BE2C (cell line): ENCODE measurements around the gene ADAMTSL2.

Source experiments
- DNase-seq: peaks from one replicate; pipeline ENCODE4 v3.0.0-alpha.2; 2020
- H3K27me3 ChIP-seq: fragments of 250-450 bp; sonication (Bioruptor Pico); 2 replicates; pipeline ENCODE4 v1.5.1; 2020; ENCODE audit warnings: mild to moderate bottlenecking
- H3K36me3 ChIP-seq: fragments of 250-450 bp; sonication (Bioruptor Pico); 2 replicates; pipeline ENCODE4 v1.5.1; 2020; ENCODE audit warnings: mild to moderate bottlenecking
- H3K4me1 ChIP-seq: fragments of 250-450 bp; sonication (Bioruptor Pico); 2 replicates; pipeline ENCODE4 v1.5.1; 2020
- H3K4me3 ChIP-seq: 2 replicates; pipeline ENCODE4 v1.5.1; 2011; ENCODE audit warnings: low read depth, low read length
- H3K9me3 ChIP-seq: fragments of 250-450 bp; sonication (Bioruptor Pico); 2 replicates; pipeline ENCODE4 v1.5.1; 2020
- TF ChIP-seq, protein P1 (sequence below): IDR thresholded peaks from 2 replicates; pipeline ENCODE4 v1.5.1; 2012; ENCODE audit warnings: mild to moderate bottlenecking, low read depth, low read length

Gene ADAMTSL2

DNA sequence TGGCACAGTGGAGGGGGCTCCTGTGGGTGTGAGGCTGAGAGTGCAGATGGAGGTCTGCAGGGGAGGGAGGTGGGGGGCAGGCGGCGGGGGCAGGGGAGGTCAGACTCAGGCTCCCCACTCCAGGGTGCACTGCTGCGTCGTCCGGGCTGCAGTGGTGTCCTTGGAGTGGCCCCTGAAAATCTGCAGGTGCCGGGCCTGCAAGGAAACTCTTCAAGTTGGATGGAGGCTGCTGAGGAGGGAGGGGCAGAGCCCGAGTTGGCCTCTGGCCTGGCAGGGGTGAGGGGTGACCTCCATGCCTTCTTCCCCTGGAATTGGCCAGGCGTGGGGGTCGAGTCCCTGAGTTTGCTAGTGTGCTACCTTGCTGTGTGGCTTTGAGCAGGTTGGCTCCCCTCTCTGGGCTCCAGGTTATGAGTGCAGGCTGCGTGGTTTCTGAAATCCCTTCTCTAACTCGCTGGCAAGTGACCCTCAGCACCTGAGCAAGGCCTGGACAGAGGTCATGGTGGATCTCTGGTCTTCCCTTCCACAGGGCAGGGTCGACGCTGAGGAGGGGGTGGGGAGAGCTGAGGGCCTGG, 888 bp downstream of the ADAMTSL2 start:
- TF ChIP-seq, protein P1, sequence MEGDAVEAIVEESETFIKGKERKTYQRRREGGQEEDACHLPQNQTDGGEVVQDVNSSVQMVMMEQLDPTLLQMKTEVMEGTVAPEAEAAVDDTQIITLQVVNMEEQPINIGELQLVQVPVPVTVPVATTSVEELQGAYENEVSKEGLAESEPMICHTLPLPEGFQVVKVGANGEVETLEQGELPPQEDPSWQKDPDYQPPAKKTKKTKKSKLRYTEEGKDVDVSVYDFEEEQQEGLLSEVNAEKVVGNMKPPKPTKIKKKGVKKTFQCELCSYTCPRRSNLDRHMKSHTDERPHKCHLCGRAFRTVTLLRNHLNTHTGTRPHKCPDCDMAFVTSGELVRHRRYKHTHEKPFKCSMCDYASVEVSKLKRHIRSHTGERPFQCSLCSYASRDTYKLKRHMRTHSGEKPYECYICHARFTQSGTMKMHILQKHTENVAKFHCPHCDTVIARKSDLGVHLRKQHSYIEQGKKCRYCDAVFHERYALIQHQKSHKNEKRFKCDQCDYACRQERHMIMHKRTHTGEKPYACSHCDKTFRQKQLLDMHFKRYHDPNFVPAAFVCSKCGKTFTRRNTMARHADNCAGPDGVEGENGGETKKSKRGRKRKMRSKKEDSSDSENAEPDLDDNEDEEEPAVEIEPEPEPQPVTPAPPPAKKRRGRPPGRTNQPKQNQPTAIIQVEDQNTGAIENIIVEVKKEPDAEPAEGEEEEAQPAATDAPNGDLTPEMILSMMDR: no peak
- Histone ChIP-seq H3K27me3 (no peaks in the 10 kb centered on the region), H3K4me1 (peaks cover 31% of the 10 kb centered on the region), H3K9me3 (no peaks in the 10 kb centered on the region), H3K4me3 (peak overlapping the region; percentile 34), H3K36me3 (no peaks in the 10 kb centered on the region)
- no peak for DNase-seq

DNA sequence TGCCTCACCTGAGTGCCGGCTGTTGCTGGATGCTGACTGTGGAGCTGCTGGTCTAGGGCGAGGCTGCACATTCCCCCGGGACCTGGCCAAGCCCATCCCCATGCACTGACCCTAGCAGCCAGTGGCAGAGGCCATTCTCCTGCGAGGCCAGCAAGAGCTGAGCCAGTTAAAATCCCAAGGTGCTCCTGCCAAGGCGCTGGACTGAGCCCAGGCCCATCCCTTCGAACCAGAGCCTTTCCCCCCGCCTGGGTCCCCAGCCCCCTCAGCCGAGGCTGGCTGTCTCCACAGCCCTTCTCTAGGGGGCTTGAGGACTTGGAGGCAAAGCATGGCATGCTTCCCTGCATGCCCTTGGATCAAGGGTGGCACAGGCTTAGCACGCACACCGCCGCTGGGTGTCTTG, 1.6 kb downstream of the ADAMTSL2 start:
- Histone ChIP-seq H3K9me3 (no peaks in the 10 kb centered on the region), H3K4me1 (peaks cover 31% of the 10 kb centered on the region), H3K27me3 (no peaks in the 10 kb centered on the region), H3K4me3 (no peak overlapping the region), H3K36me3 (no peaks in the 10 kb centered on the region)
- TF ChIP-seq, protein P1: no peak
- no peak for DNase-seq

DNA sequence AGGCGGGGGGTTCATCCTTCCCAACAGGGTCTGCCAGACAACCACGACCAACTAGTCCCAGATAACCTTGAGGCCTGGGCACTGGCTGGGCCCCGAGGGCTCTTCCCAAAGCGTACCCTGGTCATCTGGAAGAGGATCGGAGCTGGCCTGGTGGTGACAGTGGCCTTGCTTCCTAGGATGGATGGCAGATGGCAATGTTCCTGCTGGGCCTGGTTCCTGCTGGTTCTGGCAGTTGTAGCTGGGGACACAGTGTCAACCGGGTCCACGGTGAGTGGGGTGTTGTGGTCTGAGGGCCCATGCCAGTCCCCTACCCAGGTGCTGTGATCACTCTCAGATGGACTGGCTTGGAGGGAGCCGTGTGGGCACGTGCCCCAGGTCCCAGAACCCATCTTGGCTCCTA, 2.0 kb downstream of the ADAMTSL2 start:
- no peak overlapping the region for H3K4me3 ChIP-seq
- no peaks in the 10 kb centered on the region; the same call in 1 of the 2 replicates for H3K36me3 ChIP-seq
- no peak for DNase-seq
- TF ChIP-seq, protein P1: no peak
- H3K9me3 ChIP-seq: no peaks in the 10 kb centered on the region
- H3K4me1 ChIP-seq: peaks cover 31% of the 10 kb centered on the region
- no peaks in the 10 kb centered on the region for H3K27me3 ChIP-seq

DNA sequence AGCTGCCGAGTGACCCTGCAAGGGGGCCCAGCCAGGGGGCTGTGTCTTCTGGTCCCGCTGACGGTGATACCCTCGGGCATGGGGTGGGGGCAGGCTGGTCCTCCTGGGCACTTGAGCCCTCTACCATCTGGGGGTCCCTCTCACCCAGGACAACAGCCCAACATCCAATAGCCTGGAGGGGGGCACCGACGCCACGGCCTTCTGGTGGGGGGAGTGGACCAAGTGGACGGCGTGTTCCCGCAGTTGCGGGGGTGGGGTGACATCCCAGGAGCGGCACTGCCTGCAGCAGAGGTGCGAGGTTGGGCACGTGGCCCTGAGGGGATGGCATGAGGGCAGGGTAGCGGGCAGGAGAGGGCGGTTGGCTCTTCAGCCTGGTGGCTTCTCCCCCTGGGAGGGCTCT, 2.8 kb downstream of the ADAMTSL2 start:
- Histone ChIP-seq H3K4me1 (peaks cover 31% of the 10 kb centered on the region), H3K27me3 (no peaks in the 10 kb centered on the region)

DNA sequence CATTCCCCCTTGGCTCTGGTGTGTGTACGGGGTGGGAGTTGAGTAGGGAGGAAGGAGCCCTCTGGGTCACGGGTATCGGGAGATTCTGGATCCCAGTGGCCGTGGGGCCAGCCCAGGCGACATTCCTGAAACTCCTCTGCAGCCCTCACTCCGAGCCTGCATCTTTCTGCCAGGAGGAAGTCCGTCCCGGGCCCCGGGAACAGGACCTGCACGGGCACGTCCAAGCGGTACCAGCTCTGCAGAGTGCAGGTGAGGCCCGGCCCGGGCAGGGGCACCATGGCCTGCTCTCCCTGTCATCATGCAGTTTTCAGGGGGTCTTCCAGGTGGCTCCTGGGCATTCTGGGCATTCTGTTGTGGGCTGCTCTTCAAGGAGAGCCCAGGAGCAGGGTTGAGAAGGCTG, 3.7 kb downstream of the ADAMTSL2 start:
- no peak overlapping the region for H3K4me3 ChIP-seq
- no peaks in the 10 kb centered on the region for H3K9me3 ChIP-seq
- TF ChIP-seq, protein P1: no peak
- no peaks in the 10 kb centered on the region for H3K27me3 ChIP-seq
- H3K4me1 ChIP-seq: peaks cover 24% of the 10 kb centered on the region
- no peaks in the 10 kb centered on the region; the same call in 1 of the 2 replicates for H3K36me3 ChIP-seq
- DNase-seq: no peak

More for the DNA sequence above, 2.8 kb downstream of the ADAMTSL2 start:
- H3K4me3 ChIP-seq: no peak overlapping the region
- no peaks in the 10 kb centered on the region; the same call in 1 of the 2 replicates for H3K36me3 ChIP-seq
- TF ChIP-seq, protein P1: no peak
- DNase-seq: no peak
- no peaks in the 10 kb centered on the region for H3K9me3 ChIP-seq
